NCI-H187 treated with DMSO at 0.1 percent for 48 hours (cell line): Measurements from ENCODE around the gene DENND6B.

Experiments used
- DNase-seq: peaks from one replicate; lab custom pipeline; 2025; lab: John Stamatoyannopoulos, UW

The DENND6B gene

DNA sequence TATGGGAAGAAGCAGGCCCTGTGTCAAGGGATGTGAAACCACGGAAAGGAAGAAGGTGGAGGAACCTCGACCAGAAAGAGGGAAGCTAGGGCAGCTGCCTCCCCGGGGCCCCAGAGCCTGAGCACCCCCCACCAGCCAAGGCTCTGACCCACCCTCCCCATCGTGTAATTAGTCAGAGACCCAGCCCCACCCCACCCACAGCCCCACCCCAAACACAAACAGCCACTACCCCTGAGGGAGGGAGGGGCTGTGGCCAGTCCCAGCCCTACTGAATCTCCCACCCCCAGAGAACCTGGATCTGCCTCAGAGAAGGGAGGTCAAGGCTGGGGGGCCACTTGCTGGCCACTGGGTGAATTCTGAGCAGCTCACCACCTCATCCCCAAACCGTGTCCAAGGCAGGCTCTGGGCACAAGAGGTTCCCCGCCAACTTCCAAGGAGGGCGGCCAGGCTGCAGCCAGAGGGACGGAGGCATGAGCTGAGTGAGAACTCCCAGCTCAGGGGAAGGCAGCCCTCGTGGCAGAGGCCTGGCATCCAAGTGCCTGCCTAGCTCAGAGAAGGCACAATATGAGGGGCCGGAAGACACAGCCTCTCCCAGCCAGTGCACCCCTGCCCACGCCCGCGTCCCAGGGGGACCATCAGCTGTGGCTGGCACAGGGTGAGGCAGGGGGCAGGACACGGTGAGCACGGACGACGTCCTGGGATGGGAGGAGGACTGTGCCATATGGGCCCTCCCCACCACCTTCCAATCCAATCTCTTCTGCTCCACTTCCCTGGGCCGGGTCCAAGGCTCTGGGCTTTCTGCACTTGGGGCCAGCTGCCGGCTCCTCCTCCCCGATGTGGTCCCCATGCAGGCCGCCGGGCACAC lies 22.1 kb downstream of the DENND6B start:
- no peak for DNase-seq

DNA sequence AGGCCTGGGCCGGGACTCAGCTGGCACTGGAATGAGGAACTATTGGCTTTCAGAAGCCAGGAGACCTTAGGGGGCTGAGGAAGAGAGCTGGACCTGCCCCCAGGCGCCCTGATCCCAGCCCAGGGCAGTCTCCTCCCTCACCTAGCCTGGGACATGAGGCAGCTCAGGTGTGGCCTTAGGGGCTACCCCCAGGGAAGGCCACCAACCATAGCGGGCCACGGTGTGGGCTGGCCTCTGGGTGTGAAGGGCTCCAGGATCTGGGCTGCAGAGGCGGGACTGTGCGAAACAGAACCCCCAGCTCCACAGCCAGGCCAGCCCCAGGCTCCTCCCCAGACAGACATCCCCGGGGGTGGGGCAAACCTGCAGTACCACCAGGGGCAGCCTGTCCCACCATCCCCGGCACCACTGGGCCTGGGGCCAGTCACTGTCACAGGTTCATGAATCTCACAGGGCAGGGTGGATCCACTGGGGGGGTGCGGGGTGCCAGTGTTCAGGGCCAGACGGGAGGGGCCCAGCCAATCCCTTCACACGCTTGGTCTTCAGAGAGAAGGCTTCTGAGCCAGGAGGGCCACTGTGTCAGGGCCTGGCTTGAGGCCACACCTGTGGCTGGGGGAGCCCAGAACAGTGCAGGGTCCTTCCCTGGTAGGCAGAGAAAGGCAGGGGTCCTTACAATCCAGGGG lies 22.8 kb downstream of the DENND6B start:
- no peak for DNase-seq

DNA sequence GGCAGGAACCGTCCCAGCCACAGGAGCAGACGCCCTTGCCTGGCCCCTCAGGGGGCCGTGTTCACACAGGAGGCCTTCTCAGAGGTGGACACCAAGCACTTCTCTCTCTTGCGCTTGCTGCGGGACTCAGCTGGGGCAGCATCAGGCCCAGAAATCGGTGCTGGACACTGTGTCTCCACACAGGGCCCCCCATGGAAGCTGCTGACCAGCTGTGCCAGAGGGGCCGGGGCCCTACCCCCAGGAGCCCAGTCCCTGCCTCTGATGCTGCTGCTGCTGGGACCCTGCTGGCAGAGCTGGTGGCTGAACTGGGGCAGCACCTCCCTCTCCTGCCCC lies 23.3 kb downstream of the DENND6B start:
- DNase-seq = no peak

DNA sequence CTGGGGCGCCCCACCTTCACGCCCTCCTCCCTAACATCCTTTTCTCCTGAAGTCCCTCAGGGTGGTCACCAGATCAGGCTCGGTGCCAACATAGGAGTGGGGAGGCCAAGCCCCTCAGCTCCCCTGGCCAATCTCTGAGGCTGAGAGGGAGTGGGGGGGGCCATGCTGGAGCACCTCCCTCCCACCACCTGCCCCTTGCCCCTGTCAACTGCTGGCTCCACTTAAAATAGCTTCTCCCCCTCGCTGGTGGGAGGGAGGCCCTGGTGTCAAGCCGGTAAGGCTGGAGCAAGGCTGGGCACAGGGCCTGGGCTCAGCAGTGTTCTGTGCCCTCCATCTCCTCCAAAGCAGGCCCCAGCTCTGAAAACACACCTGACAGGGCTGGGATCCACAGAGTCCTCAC lies 24.2 kb downstream of the DENND6B start:
- no peak for DNase-seq

DNA sequence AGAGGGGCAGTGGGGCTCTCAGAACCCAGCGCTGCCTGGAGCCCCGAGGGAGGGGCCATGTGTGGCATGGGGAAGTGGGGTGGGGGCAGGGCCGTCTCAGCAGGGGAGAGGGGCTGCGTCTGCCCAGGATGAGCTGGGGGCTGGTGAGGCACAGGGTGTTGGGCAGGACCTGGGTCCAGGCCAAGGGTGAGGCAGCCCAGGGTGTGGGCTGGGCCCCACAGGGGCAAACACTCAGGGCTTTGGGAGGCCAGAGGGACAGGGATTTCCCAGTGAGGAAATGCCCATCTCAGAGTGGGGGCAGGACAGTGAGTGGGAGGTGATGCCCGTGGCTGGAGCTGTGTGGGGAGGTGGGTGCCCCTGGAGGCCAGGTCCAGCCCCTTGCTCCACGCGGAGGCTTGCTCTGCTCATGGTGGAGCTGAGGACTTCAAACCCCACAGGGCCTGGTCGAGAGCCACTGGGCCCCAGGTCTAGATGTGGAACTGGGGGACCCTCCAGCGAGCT lies 24.7 kb downstream of the DENND6B start:
- no peak for DNase-seq

DNA sequence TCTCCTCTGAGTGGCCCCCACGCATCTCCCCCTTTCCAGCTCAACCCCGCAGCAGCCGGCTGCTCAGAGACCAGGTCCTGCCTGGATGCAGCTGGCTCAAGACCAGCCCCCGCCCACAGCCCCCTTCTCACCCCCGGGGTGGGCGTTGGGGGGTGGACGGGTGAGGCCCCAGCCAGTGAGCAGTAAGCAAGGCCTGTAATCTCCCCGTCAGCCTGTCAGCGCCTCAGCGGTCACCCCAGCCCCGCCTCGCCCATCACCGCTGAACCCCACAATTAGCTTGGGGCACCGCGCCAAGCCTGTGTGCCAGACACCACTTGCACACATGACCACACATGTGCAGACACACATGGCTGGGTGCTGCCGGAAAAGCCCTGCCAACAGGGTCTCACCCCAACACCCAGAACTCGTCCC lies 25.2 kb downstream of the DENND6B start:
- DNase-seq = no peak

DNA sequence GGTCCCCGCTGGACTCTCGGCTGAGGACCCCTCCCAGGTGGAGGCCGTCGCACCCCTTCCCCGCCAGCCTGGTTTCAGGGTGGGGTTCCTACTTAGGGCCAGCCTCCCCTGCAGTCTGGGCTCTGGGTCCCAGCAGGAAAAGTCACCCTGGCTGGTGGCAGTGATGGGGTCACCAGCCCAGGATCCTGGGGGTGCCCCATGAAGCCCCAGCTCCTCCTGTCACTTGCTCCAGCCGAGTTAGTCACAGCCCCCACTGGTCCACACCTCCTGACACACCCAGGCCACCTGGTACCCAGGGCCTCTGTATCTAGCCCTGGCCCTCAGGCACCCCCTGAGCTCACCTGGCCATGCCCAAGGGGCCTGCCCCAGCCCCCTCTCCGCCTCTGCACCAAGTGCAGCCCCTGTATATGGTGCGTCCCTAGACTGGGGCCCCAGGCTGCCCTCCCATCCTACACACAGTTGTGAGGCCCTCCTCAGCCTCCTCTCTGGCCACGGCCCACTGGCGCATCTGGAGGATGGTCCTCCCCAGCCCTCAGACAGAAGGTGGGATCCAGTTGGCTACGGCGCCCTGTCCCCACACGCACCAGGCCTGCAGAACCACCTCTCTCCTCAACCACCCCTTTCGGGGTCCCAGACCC lies 26.1 kb downstream of the DENND6B start:
- no peak for DNase-seq

DNA sequence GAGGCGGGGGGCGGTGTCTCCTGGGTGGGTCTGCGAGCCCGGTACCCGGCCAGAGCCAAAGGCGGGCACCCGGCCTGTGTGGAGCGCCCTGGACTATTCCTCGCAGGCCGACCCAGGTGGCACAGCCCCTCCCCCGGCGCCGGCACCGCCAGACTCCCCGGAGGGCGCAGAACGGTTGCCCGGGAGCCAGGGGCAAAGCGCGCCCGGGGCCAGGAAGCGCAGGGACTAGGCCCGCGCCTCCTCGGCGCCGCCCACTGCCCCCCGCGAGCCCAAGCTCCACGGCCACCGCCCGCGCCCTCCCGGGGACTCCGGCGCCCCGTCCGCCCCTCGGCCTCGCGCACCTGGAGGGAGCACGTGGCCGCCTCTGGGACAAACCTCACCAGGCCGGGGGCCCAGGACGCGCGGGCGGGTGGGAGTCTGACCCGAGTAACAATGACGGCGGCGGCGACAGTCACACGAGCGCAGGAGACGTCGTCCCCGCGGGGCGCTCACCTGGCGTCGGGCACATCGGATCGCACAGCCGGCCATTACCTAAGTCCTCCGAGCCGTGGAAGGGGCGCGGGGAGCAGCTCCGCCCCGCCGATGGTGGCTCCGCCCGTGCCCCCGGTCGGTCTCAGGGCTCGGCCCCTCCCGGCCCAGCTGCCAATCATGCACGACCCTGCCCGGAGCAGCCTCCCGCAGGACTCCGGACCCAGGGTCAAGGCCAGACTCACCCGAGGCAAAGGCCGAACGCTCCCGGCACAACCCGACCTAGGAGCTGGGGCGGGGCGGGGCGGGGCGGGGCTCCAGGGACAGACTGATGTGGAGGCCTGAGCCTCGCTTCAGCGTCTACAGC lies 26.8 kb downstream of the DENND6B start:
- no peak for DNase-seq

DNA sequence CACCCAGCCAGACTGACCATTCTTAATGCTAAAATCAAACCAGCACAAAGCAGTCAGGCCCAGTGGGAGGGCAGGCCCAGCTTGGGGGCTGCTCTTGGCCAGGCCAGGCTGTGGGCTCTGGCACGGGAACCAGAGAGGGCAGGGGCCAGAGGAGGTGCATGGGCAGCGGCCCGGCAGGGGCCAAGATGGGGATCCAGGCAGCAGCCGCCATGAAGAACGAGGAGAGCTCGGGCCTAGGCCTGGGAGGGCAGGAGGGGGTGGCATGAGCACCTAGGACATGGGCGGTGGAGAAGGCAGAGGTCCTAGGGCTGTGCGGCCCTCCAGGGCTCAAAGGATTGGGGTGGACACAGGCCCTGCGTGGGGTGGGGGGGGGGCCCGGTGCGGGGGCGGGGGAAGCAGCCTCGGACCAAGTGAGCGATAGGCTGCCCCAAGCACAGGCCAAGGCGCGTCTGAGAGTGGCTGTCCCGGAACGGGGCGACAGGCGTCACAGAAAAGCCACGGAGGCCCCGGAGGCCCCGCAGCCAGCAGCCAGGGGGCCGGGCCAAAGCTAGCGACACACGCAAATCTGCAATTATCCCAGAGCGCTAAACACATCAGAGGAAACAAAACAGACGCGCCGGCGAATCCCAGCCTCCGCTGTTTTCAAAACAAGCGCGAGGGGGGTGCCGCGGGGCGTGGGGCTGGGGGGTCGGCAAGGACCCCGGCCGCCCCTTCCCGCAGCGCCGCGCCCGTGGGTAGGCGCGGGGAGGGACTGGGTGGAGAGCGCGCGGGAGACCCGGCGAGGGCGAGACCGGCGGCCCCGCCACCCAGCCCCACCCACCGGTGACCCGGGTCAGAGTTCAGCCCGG lies 27.7 kb downstream of the DENND6B start:
- no peak for DNase-seq

DNA sequence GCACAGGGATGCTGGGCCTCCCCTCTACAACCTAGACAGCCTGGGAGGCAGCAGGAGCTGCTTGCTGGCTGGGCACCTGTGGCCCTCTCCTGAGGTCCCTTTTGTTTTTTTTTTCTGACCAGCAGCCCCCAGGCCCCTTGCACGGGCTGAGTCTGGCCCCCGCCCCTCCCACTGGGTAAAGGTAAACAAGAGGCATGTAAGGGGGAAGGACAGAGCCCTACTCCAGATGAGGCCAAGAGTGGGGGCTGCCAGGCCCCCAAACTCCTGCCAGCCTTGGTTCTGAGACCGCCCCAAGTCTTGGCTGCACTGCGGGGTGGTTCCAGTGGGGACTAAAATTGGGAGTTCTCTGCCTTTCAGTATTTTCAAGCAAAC lies 28.6 kb downstream of the DENND6B start:
- DNase-seq = no peak

DNA sequence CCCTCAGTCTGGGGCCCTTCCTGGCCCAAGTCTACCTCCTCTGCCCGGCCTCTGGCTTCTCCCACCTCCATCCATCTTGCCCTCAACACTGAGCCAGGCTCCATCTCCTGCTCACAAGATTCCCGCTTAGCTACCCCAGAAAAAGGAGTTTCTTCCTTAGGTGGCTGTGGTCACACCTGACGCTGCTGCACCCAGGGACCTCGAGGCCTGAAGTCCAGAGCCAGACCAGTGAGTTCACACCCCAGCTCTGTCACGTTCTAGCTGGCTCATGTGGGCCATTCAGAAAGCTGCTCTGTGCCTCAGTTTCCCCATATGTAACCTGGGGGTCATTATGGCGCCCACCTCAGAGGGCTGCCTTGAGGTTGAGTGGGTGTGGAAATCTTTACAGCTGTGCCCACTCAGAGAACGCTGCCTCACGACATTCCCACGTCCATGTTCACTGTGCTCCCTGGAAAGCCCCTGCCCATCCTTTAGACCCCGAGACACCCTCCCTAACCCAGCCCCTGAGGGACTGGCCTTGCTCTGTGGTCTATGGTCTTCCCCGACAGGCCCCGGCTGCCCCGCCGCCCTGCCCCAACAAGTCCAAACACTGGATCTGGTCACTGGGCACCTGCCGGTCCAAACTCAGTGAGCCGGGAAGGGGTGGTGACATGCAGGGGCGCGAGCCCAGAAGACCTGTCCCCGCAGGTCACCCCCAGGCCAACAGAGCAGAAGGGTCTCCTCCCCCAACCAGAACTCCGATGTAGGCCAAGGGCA lies 29.1 kb downstream of the DENND6B start:
- DNase-seq = no peak

DNA sequence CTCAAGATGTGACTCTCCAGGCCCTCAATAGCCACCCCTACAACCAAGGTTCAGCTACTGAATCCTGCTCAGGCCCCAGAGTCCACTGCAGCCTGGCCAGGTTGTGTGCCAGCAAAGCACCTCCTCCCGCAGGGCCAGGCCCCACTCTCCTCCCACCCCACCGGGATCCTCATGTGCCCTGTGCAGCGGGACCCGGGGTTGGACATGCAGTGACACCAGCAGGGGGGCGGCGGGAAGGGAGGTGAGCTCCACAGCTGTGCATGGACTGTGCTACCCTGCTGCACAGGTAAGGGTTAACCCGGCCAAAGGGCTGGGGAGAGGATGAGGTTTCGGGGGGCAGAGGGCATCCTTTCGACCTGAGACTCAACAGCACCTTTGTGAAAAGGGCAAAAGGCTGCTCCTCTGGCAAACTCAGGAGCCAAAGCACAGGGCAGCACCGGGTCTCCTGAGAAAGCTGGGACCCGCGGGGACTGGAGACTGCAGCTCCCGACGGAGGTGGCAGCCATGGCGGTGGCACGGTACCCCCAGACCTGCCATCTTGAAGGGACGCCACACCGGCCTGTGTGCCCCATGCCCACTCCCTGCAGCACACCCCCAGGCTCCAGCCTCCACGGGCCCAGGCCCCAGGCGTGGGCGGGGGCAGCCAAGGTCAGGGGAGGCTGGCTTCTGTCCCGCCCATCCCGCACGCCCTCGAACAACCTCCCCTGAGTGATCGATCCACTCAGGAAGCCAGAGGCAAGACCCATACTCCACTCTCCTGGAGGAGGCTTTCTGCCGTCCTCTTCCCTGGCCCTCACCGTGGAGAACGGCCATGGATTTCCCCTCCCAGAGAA lies 29.9 kb downstream of the DENND6B start:
- no peak for DNase-seq

DNA sequence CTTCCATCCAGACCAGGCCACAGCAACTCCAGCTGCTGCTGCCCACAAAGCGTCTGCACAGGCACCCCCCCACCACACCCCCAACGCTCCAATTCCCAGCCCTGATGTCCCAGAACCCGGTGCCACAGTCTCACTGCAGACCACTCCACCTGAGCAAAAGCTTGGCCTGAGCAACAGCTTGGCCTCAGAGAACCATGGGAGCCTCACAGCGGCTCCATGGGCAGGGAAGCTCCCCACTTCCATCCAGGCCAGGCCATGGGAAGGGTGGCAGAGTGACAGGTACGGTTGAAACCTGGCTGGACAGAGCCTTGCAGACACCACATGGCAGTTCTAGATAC lies 32.5 kb downstream of the DENND6B start:
- no peak for DNase-seq

DNA sequence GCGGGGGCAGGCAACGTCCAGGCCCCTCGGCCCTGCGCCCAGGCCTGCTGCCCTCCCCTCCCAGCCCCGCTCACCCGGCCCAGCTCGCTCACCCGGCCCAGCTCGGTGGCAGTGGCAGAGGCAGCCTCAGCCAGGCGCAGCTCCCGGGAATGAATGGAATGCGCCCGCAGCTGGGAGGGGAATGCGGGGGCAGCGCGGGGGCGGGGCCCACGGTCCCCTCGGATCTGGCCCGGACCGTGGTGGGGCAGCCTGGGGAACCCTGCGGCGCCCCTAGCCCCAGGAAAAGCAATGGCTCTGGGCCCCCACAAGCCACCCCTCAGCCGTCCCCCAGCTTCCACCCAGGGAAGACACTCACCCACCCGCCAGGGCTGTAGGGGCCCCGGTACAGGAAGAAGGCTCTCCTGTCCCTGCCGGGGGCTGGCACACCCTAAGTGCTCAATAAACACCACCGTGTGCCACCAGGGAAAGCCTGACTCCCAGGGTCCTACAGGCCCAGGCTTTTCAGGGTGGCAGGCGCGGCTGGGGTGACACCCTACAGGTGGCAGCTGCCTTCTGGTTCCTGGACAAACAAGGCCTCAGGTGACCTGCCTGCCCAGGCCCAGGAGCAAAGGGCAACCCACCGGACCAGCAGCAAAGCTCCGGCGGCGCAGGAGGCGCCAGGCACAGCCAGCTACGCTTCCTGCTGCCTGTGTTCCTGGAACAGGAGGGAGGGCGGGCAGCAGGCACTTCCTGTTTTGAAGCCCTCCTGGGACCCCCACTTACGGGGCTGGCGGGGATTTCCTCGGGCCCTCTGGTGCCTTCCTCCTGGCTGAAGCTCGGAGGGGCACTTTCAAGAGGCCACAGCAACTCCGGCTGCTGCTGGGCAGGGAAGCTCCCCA lies 33.1 kb downstream of the DENND6B start:
- no peak for DNase-seq

DNA sequence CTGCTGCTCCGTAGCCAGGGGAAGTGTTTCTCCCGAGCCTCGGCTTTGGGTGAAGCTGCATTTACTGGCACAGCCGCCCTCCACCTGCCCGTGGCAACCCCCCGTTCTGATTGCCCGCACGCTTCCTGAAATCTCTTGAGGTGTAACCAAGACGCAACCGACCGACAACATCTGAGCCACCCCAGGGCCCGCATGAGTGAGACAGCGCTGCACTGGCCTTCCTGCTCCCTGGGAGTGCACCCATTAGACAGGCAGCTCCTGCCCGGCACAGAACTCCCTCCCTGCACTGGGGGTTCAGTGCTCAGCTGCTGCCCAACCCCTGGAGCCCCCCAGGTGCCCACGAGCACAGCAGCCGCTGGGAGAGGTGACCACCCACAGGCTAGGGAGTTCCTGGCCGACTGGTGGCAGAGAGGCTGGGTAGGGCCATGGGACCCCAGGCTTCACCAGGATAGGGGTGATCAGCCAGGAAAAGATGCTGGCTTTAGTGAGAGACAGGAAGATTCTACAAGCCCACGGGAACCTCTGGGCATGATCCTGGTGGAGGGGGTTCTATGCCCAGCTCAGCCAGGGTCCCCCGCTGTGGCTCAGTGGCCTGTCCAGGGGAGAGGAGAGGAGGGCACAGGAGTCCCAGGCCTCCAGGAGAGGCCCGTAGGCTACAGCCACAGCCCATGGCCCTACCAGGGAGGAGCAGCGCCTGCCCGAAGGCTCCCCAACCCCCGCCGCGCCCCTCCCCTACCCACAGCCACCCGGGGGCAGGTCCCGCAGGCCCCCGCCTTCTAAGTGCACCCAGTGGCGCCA lies 34.0 kb downstream of the DENND6B start:
- DNase-seq = no peak

DNA sequence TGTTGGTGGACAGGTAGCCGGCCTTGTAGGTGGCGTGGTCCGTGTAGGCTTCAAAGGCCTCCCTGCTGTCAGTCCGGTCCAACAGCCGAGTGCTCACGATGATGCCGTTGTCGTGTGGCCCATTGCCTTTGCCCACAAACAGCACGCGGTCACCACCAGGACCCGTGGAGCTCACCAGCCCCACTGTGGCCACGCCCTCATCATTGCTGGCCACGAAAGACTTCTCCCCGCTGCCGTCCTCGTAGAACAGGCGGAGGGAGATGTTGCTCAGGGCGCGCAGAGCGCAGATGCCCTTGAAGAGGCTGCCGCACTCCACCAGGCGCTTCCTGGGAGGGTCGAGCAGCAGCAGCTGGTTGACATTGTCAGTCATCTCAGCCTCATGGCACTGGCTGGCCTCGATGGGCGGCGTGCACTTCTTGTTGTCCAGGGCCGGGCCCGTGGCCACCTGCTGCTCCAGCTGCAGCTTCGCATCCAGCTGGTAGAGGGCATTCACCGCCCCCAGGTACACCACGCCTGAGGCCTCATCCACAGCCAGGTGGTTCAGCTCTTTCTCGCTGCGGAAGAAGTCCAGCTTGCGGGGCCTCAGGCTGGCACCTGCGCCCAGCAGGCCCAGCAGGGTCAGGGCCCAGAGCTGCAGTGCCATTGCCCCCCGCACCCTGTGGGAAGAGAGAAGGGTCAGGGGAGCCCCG lies 36.7 kb downstream of the DENND6B start:
- DNase-seq = no peak
